ENCODE measurements around the gene PAX2. TPM values are rescaled to one million over a fixed set of nuclear protein-coding genes. Genes with fewer than 3 reads are reported as not detected.

The PAX2 gene
- total and polyA plus RNA-seq, 4 donors = not detected

GRCh38 chr10:100746784-100747455, 1.5 kb downstream of the PAX2 start (continued):
- TF ChIP-seq JUND (IDR thresholded peaks at IDR 0.05) (no peak), RXRA (IDR thresholded peaks at IDR 0.05) (no peak)

- Histone ChIP-seq H3K27me3 (ENCODE audit: control insufficient read depth in 4 of 4, insufficient read depth in 4 of 4, low read length in 3 of 4) (peaks cover 18 to 31% (median 23%) of the 10 kb centered on the region in 4 donors), H3K9ac (ENCODE audit: low read depth in 1 of 2, low read length in 2 of 2) (no peak overlapping the region), H3K9me3 (ENCODE audit: control insufficient read depth in 4 of 4, low read length in 3 of 4) (no peaks in the 10 kb centered on the region), H3K4me1 (ENCODE audit: control insufficient read depth in 4 of 4, insufficient read depth in 4 of 4, low read length in 3 of 4) (peaks cover 2 to 20% (median 8%) of the 10 kb centered on the region in 4 donors), H3K27ac (ENCODE audit: low read depth in 1 of 2, low read length in 2 of 2) (no peak overlapping the region), H3K4me3 (ENCODE audit: low read depth in 1 of 3, low read length in 3 of 3) (peak overlapping the region in 1 of 3 donors; percentile 10), H3K36me3 (ENCODE audit: control insufficient read depth in 4 of 4, insufficient read depth in 3 of 4, low read depth in 1 of 4, low read length in 3 of 4) (no peaks in the 10 kb centered on the region)
- TF ChIP-seq ATF3 (IDR thresholded peaks at IDR 0.05) = no peak
- no peak for DNase-seq (ENCODE audit: low spot score)
- WGBS = 4% methylated on average over 57 of the region's 57 CpGs
These were observed 2.3 kb downstream of the PAX2 start for GRCh38 chr10:100747456-100748230.

GRCh38 chr10:100748231-100749058, 3.1 kb downstream of the PAX2 start:
- Histone ChIP-seq H3K27me3 (ENCODE audit: control insufficient read depth in 4 of 4, insufficient read depth in 4 of 4, low read length in 3 of 4) (peaks cover 18 to 34% (median 24%) of the 10 kb centered on the region in 4 donors), H3K9ac (ENCODE audit: low read depth in 1 of 2, low read length in 2 of 2) (no peak overlapping the region), H3K27ac (ENCODE audit: low read depth in 1 of 2, low read length in 2 of 2) (no peak overlapping the region), H3K36me3 (ENCODE audit: control insufficient read depth in 4 of 4, insufficient read depth in 3 of 4, low read depth in 1 of 4, low read length in 3 of 4) (no peaks in the 10 kb centered on the region), H3K9me3 (ENCODE audit: control insufficient read depth in 4 of 4, low read length in 3 of 4) (no peaks in the 10 kb centered on the region), H3K4me1 (ENCODE audit: control insufficient read depth in 4 of 4, insufficient read depth in 4 of 4, low read length in 3 of 4) (peaks cover under 1 to 20% (median 7%) of the 10 kb centered on the region in 4 donors), H3K4me3 (ENCODE audit: low read depth in 1 of 3, low read length in 3 of 3) (peak overlapping the region in 1 of 3 donors; percentile 10)
- WGBS = 4% methylated on average over 56 of the region's 56 CpGs
- no peak for DNase-seq (ENCODE audit: low spot score)
- no peak for TF ChIP-seq ZBTB33 (IDR thresholded peaks at IDR 0.05)
- no peak for TF ChIP-seq REST (IDR thresholded peaks at IDR 0.05)
- TF ChIP-seq TAF1 (conservative IDR thresholded peaks at IDR 0.05) = no peak
- no peak for TF ChIP-seq ATF3 (IDR thresholded peaks at IDR 0.05)
- no peak for TF ChIP-seq YY1 (IDR thresholded peaks at IDR 0.05)
- no peak for TF ChIP-seq MAX (IDR thresholded peaks at IDR 0.05)
- TF ChIP-seq RAD21 (IDR thresholded peaks at IDR 0.05) = no peak
- TF ChIP-seq HNF4G (IDR thresholded peaks at IDR 0.05) = no peak
- TF ChIP-seq JUND (IDR thresholded peaks at IDR 0.05) = no peak
- no peak for TF ChIP-seq CTCF (IDR thresholded peaks at IDR 0.05; ENCODE audit: low read depth, low read length, missing input control)
- TF ChIP-seq EGR1 (IDR thresholded peaks at IDR 0.05; ENCODE audit: low read depth in 2 of 2) = no peak
- no peak for TF ChIP-seq HNF4A (conservative IDR thresholded peaks at IDR 0.05)

Measured in liver (tissue), 9 donors.